Measurements from ENCODE around the gene INHBC. TPM values are rescaled to one million over a fixed set of nuclear protein-coding genes. Genes with fewer than 3 reads are reported as not detected.
A peak's percentile ranks its signal among the peaks of the same experiment; 100 is the strongest.
"Not testable (repeated sequence)": the region's sequence is repeated elsewhere in the genome, so short reads cannot be mapped to it uniquely, and the experiment has no call there.

INHBC gene
- total RNA-seq, 4 donors from 2014 or later: 0.33 to 0.63 (median 0.54) TPM; not detected in 1

- TF ChIP-seq CTCF (IDR thresholded peaks at IDR 0.05): no peak
- TF ChIP-seq POLR2A (IDR thresholded peaks at IDR 0.05): no peak
- intact Hi-C loops (cut with DNase I): no loop called here
- Histone ChIP-seq H3K9me3 (no peaks in the 10 kb centered on the region), H3K4me1 (peaks cover 21 to 35% of the 10 kb centered on the region in 2 donors), H3K27ac (peak overlapping the region in 1 of 3 donors; percentile 21), H3K4me3 (replicated peaks in 1 of 3) (no peak overlapping the region), H3K27me3 (no peaks in the 10 kb centered on the region), H3K36me3 (no peaks in the 10 kb centered on the region)
- WGBS, 2 donors: 64 to 80% methylated on average over 3 of the region's 3 CpGs
- no peak for DNase-seq
These were observed 1.2 kb upstream of the INHBC start for GRCh38 chr12:57433370-57433769.

GRCh38 chr12:57435293-57435692, 709 bp downstream of the INHBC start:
- WGBS, 2 donors: 62 to 89% methylated on average over 4 of the region's 4 CpGs
- no peak for TF ChIP-seq CTCF (IDR thresholded peaks at IDR 0.05)
- TF ChIP-seq POLR2A (IDR thresholded peaks at IDR 0.05): no peak
- no peak overlapping the region for H3K4me3 ChIP-seq (replicated peaks in 1 of 3)
- H3K9me3 ChIP-seq: no peaks in the 10 kb centered on the region
- H3K27me3 ChIP-seq: no peaks in the 10 kb centered on the region
- peaks cover 15 to 22% of the 10 kb centered on the region in 2 donors for H3K4me1 ChIP-seq
- H3K36me3 ChIP-seq: no peaks in the 10 kb centered on the region
- H3K27ac ChIP-seq: peak overlapping the region; percentile 21 to 51 (median 47)
- no peak for DNase-seq
- intact Hi-C loops (cut with DNase I): no loop called here

GRCh38 chr12:57438400-57438799, 3.8 kb downstream of the INHBC start:
- 90 to 100% methylated on average over 1 of the region's 1 CpG for WGBS, 2 donors
- no peak for TF ChIP-seq POLR2A (IDR thresholded peaks at IDR 0.05)
- TF ChIP-seq CTCF (IDR thresholded peaks at IDR 0.05): no peak
- intact Hi-C loops (cut with DNase I): no loop called here

GRCh38 chr12:57439762-57440266, 5.2 kb downstream of the INHBC start:
- H3K36me3 ChIP-seq: no peaks in the 10 kb centered on the region
- no peak overlapping the region for H3K27ac ChIP-seq
- no peak for DNase-seq
- WGBS, 2 donors: 77 to 86% methylated on average over 4 of the region's 4 CpGs
- no peaks in the 10 kb centered on the region for H3K9me3 ChIP-seq
- intact Hi-C loops (cut with DNase I): no loop called here
- H3K27me3 ChIP-seq: no peaks in the 10 kb centered on the region
- no peak overlapping the region for H3K4me3 ChIP-seq (replicated peaks in 1 of 3)
- peaks cover 2 to 5% of the 10 kb centered on the region in 2 donors for H3K4me1 ChIP-seq
- TF ChIP-seq CTCF (IDR thresholded peaks at IDR 0.05): no peak

More at GRCh38 chr12:57438400-57438799, 3.8 kb downstream of the INHBC start:
- Histone ChIP-seq H3K4me3 (replicated peaks in 1 of 3) (no peak overlapping the region), H3K4me1 (peaks cover 11 to 14% of the 10 kb centered on the region in 2 donors), H3K27me3 (no peaks in the 10 kb centered on the region), H3K9me3 (no peaks in the 10 kb centered on the region), H3K27ac (no peak overlapping the region), H3K36me3 (no peaks in the 10 kb centered on the region)
- no peak for DNase-seq

- intact Hi-C loops (cut with DNase I): not testable (repeated sequence)
- 82 to 89% methylated on average over 2 of the region's 2 CpGs for WGBS, 2 donors
These were observed 6.8 kb downstream of the INHBC start for GRCh38 chr12:57441393-57441792.

More at GRCh38 chr12:57441393-57441792, 6.8 kb downstream of the INHBC start:
- H3K27me3 ChIP-seq; H3K36me3 ChIP-seq; DNase-seq; H3K9me3 ChIP-seq; H3K4me1 ChIP-seq; H3K27ac ChIP-seq; H3K4me3 ChIP-seq (replicated peaks in 1 of 3): not testable (repeated sequence)
